NOMO-1 (cell line): Measurements from ENCODE around the gene SERPINB1.
"Not testable (repeated sequence)": the region's sequence is repeated elsewhere in the genome, so short reads cannot be mapped to it uniquely, and the experiment has no call there.

Source experiments
- DNase-seq, 2 experiments: peaks; one replicate each; lab custom pipeline; 2025; ENCODE audit not compliant: unreplicated experiment in 2 of 2; lab: John Stamatoyannopoulos, UW

Gene SERPINB1

DNA sequence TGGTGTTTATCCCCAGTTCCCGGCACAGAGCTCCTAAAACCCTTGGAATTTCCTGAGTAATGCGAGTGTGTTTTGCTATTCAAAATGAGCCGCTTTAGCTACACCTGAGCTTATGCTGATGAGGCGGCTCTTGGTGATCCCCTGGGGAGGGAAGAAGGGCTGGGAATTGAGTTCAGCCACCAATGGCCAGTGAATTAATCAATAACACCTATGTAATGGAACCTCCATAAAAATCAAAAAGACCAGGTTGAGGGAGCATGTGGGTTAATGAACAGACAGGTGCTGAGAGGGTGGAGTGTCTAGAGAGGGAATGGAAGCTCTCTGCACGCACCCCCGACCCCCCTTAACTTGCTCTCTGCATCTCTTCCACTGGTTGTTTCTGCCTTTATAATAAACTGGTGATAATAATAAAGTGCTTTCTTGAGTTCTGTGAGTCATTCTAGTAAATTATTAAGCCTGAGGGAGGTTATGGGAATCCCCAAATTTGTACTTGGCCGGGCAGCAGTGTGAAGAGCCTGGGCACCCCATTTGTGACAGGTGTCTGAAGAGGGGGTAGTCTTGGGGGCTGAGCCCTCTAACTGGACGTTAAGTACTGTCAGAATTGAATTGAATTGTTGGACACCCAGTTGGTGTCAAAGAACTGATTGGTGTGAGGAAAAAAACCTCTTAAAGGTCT is 24.6 kb upstream of the SERPINB1 start:
- DNase-seq: no peak

DNA sequence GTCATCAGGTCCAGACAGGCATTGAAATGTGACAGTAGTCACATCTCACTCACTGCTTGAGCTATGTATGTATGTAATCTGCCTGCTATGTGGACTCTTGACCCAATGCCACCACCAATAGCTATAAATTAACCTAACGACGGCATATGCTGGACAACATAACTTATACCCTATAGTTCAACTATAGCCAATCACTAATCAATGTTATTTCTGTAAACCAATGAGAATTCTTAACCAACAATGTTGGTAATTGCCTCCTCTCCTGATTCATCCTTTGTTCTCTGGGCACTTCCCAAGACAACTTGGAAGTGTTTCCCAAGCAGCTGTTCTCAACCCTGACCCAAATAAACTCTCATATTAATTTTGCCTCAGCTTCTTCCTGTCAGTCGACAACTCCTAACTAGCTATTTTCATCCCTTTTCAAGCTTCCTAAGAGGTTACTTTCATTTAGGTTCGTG is 24.1 kb upstream of the SERPINB1 start:
- no peak for DNase-seq

DNA sequence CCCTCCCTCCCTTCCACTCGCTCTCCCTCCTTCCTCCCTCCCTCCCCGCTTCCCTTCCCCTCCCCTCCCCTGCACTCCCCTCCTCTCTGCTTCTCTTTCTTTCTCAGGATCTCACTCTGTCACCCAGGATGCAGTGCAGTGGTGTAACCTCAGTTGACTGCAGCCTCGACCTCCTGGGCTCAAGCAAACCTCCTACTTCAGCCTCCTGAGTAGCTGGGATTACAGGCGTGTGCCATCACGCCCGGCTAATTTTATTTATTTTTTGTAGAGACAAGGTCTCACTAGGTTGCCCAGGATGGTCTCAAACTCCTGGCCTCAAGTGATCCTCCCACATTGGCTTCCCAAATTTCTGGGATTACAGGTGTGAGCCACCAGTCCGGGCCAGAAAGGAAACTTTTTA is 23.6 kb upstream of the SERPINB1 start:
- DNase-seq: no peak

DNA sequence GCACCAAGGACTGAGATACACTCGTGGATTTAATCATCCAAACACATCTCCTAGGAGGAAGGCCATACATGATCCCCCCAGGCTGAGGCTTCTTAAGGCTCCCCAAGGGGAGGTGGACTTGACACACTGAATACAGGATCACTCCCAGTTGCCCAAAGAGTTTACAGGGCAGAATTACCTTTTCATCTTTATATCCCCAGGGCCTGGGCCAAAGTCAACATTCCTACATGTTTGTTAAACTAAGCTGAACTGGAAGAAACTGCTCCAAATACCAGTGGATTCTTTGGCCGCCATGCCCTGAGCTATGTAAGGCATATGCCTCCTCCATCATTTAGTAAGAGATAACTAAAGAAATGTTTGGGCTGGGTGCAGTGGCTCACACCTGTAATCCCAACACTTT is 22.2 kb upstream of the SERPINB1 start:
- no peak for DNase-seq

DNA sequence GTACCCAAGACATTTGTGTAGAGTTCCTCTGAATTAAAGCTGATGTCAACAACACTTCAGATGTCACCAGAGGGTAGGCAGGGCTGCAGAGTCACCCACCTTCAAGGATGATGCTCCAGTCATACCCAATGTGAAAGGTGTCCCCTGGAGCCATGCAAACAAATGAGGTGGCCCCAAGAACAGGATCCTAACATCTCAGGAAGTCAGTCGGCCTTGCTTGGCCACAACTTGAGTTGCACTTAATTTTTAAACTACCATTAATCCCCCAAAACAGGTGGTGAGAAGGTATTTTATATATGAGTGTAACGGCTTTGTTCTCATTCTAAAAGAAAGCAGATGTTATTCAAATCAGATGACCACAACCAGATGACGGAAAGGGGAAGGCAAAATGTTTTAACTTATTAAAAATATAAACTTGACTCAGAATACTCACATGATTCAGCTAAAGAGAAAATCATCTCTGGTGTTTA is 21.1 kb upstream of the SERPINB1 start:
- peak in 1 of 2 experiments; percentile 23 for DNase-seq

DNA sequence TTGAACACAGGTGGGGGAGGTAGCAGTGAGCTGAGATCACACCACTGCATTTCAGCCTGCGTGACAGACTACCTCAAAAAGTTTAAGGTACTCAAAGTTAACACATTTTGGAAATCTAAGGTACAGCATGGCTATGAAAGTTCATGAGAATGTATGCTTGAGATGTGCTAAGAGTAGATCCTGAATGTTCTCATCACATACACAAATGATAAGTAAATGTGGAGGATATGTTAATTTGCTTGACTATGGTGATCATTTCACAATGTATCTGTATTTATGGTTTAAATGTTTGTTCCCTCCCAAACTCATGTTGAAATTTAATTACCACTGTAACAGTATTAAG is 20.1 kb upstream of the SERPINB1 start:
- no peak for DNase-seq

DNA sequence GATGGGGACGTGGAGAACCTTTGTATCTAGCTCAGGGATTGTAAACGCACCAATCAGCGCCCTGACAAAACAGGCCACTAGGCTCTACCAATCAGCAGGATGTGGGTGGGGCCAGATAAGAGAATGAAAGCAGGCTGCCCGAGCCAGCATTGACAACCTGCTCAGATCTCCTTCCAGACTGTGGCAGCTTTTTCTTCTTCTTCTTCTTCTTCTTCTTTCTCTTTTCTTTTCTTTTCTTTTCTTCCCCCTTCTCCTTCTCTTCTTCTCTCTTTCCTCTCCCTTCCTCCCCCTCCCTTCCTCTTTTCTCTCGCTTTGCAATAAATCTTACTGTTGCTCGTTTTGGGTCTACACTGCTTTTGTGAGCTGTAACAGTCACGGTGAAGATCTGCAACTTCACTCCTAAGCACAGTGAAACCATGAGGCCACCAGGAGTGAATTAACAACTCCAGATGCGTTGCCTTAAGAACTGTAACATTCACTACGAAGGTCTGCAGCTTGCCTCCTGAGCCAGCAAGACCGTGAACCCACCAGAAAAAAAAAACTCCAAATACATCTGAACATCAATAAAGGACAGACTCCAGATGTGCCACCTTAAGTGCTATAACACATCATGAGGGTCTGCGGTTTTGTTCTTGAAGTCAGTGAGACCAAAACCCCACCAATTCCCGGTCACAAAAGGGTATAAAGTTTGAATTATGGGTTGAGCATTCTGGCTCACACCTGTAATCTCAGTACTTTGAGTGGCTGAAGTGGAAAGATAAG is 19.6 kb upstream of the SERPINB1 start:
- peak in 1 of 2 experiments; percentile 18 for DNase-seq

DNA sequence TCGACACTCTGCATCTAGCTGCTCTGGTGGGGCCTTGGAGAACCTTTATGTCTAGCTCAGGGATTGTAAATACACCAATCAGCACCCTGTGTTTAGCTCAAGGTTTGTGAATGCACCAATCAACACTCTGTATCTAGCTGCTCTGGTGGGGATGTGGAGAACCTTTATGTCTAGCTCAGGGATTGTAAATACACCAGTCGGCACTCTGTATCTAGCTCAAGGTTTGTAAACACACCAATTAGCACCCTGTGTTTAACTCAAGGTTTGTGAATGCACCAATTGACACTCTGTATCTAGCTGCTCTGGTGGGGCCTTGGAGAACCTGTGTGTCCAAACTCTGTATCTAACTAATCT is 19.0 kb upstream of the SERPINB1 start:
- not testable (repeated sequence) for DNase-seq

DNA sequence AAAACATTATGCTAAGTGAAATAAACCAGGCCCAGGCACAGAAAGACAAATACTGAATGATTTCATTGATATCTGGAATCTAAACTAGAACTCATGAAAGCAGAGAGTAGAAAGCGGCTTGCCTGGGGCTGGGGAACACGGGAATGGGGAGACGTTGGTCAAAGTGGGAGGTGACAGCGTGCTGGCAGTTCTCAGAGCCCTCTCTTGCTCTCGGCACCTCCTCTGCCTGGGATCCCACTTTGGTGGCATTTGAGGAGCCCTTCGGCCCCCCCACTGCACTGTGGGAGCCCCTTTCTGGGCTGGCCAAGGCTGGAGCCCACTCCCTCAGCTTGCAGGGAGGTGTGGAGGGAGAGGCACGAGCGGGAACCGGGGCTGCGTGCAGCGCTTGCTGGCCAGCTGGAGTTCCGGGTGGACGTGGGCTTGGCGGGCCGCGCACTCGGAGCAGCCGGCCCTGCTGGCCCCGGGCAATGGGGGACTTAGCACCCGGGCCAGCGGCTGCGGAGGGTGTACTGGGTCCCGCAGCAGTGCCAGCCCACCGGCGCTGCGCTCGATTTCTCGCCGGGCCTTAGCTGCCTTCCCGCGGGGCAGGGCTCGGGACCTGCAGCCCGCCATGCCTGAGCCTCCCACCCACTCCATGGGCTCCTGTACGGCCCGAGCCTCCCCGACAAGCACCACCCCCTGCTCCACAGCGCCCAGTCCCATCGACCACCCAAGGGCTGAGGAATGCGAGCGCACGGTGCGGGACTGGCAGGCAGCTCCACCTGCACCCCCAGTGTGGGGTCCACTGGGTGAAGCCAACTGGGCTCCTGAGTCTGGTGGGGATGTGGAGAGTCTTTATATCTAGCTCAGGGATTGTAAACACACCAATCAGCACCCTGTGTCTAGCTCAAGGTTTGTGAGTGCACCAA is 18.4 kb upstream of the SERPINB1 start:
- not testable (repeated sequence) for DNase-seq

DNA sequence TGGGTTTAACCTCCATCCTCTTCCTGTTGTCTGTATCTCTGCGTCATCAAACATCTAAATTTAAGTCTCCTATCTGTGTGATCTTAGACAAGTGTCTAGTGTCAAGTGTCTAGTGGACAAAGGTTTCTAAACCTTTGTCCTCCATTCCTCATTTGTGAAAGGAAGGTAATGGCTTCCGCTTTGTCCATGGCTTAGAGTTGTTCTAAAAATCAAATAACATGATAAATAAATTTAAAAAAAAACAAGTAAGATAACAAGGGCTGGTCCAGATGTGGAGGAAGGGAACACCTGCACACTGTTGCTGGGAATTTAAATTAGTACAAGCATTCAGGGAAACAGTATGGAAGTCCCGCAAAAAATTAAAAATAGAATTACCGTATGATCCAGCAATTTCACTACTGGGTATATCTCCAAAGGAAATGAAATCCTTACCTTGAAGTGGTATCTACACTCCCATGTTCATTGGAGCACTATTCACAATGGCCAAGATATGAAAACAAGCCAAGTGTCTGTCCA is 17.6 kb upstream of the SERPINB1 start:
- DNase-seq: no peak

DNA sequence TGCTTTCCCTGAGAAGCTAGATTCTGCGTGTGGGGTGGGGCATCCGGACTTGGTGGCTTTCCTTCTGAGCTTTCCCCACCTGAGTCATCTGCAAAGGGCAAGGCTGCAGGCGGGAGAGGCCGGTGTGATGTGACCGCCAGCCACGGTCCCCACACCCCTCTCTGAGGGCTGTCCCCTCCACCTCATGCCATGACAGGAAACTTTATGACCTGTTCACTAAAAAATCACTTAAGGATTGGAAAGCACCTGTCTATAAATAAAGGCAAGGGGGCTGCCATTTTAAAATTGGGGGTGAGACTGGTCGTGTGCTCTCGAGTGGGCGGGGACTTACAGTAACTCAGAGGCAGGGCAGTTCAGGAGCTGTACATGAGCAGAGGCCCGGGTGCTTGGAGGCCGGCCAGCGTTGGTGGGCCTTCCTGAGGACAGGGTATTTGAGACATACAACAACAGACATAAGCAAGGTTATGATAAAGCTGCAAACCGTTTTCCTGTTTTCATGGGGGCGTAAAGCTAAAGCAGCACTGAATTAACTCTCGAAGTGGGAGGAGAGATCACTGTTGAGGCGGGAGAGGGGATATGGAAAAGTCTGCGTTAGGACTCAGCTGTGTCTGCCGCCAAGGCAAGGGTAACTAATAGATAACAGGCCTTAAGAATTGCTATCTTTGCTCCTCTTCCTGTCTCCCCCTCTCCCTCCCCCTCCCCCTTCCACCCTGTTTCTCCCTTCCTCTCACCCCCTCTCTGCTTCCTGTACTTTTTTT is 16.1 kb upstream of the SERPINB1 start:
- no peak for DNase-seq

DNA sequence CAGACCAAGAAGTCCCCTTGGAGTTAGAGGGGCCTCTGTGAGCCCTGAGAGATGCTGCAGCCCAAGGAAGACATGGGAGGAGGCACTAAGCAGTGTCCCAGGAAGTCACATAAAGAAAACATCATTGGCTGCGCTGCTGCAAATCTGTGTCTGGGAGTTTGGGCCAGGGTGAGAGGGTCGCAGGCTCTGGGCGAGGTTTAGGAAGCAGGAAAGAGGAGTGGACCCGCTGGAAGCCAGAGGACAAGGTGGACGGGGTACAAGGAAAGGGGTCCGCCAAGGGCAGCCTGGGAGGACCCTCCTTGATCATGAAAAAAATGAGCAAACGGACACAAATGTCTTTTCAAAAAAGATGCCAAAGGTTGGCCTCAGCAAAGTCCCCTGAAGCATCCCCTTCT is 15.5 kb upstream of the SERPINB1 start:
- no peak for DNase-seq

DNA sequence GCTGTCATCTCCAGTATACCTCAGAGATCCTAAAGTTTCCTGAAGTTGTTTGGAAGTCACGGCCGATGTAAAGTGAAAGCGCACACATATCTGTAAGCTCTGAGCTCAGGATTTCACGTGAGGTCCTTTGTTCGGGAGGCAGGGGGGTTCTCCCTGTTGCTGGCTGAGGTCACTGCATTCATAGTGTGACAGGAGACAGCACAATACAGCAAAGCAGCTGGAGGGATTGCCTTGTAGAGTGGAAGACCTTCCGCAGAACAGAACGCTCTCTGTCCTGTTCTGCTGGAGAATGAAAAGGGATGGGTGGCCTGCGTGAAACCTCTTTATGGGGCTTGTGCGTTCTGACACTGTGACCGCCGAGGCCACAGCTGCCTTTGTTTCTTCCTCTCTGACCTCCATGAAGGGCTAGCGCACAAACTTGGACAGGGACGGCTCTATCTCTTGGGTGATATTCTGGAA is 13.4 kb upstream of the SERPINB1 start:
- no peak for DNase-seq

DNA sequence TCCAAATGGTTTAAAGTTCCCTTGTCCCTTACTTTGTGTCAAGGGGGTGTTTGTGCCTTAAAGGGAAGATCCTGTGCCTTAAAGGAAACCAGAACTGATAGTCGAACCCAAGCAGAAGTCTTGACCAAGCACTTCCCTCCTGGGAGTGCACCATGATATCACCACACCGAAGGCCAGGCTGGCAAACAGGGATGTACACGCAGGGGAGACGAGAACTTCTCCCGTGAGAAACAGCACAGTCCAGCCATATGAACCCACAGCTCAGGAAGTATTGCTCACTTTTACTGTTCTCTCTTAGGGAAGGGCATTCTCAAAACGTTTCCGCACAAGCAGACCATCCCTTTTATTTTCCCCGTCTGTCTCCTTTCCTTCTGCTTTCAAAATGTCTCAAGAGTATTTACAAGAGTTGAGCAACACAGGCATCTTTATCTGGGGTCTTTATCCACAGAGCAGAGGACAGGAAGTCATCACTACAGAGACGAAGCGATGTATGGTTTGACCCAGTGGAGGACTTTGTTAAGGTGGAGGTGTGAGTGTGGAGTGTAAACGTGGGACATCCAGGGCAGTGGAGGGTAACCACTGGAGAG is 12.8 kb upstream of the SERPINB1 start:
- DNase-seq: peak; percentile 66 to 85

DNA sequence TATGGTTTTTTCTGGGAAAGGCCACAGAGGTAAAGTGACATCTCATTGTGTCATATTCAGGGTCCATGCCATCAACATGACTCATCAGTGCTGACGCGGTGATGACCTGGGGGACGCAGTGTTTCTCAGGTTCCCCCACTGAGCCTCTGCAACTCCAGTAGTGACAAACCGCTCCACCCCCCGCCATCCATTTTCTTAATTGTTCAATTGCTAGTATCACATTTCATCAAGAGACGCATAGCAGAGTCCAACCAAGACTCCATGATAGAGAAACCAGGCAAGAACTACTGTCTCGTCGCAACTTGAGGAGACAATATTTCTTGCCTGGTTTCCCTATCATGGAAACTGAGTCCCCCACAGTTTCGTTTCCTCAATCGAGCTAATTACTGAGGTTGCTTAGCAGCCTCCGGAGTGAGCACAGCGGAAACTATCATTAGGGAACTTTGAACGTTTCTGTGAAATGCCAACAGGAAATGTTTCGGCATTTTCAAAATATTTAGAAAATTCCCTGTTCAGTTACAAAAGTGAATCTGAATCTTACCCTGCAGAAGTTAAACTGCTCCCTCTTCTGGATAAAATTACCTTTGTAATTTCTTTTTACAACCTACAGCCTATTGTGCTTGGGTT is 12.2 kb upstream of the SERPINB1 start:
- peak; percentile 87 to 90 for DNase-seq

DNA sequence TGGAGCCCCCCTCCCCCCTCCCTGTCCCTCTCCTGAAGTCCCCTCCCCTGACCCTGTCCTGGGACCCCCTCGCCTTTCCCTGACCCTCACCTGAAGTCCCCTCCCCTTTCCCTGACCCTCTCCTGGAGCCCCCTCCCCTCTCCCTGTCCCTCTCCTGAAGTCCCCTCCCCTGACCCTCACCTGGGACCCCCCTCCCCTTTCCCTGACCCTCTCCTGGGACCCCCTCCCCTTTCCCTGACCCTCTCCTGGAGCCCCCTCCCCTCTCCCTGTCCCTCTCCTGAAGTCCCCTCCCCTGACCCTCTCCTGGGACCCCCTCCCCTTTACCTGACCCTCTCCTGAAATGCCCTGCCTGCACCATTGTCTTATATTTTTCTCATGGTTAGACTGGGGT is 11.7 kb upstream of the SERPINB1 start:
- DNase-seq: not testable (repeated sequence)

DNA sequence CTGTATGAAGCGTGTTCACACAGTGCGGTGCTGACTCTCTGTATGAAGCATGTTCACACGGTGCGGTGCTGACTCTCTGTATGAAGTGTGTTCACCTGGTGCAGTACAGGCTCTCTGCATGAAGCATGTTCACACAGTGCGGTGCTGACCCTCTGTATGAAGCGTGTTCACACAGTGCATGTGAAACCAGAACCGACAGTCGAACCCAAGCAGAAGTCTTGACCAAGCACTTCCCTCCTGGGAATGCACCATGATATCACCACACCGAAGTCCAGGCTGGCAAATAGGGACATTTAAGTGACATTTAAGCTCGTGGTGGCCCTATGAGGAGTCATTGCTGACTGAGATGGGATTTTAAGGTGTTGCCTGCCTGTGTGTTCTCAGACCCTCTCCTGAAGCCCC is 11.3 kb upstream of the SERPINB1 start:
- DNase-seq: no peak

DNA sequence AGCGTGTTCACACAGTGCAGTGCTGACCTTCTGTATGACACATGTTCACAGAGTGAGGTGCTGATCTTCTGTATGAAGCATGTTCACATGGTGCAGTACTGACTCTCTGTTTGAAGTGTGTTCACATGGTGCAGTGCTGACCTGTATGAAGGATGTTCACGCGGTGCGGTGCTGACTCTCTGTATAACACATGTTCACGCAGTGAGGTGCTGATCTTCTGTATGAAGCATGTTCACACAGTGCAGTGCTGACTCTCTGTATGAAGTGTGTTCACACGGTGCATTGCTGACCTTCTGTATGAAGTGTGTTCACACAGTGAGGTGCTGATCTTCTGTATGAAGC is 10.8 kb upstream of the SERPINB1 start:
- DNase-seq: no peak

DNA sequence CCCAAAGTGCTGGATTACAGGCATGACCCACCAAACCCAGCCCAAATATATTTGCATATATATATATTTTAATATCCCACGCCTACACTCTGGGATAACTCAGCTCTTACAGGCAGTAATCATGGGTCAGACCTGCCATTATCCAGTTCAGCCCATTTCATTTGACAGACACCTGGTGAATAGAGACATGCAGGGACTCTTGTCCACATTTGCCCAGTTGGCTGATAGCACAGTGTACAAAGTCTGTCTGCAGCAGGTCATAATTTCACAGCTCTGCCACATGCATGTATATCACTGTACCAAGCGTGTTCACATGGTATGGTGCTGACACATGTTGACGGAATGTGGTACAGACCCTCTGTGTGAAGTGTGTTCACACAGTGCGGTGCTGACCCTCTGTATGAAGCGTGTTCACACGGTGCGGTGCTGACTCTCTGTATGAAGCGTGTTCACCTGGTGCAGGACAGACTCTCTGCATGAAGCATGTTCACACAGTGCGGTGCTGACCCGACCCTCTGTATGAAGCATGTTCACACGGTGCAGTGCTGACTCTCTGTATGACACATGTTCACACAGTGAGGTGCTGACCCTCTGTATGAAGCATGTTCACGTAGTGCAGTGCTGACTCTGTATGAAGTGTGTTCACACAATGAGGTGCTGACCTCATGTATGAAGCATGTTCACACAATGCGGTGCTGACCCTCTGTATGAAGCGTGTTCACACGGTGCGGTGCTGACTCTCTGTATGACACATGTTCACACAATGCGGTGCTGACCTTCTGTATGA is 10.3 kb upstream of the SERPINB1 start:
- no peak for DNase-seq
